GM12891 (cell line): ENCODE data around the gene NSD2.

ENCODE experiments used
- PAX5 ChIP-seq: IDR thresholded peaks from 2 replicates; pipeline ENCODE4 v1.6.1; 2011; ENCODE audit warnings: low read length, moderate library complexity, mild to moderate bottlenecking; ENCODE audit not compliant: insufficient read depth, severe bottlenecking
- POLR2A ChIP-seq: IDR thresholded peaks from 2 replicates; pipeline ENCODE4 v1.6.1; 2011; ENCODE audit warnings: low read depth, low read length, control low read depth
- POLR2AphosphoS5 ChIP-seq: IDR thresholded peaks from 2 replicates; pipeline ENCODE4 v1.6.1; 2011; ENCODE audit warnings: low read depth, low read length, control low read depth
- POU2F2 ChIP-seq: IDR thresholded peaks from 2 replicates; pipeline ENCODE4 v1.6.1; 2011; ENCODE audit warnings: low read depth, mild to moderate bottlenecking, control low read depth, low read length, moderate library complexity
- SPI1 ChIP-seq: IDR thresholded peaks from 2 replicates; pipeline ENCODE4 v1.6.1; 2011; ENCODE audit warnings: low read depth, low read length, control low read depth
- TAF1 ChIP-seq: IDR thresholded peaks from 2 replicates; pipeline ENCODE4 v1.6.1; 2011; ENCODE audit warnings: low read depth, low read length, control low read depth

- TF ChIP-seq POLR2A = no peak
- TF ChIP-seq TAF1 = no peak
- no peak for TF ChIP-seq POLR2AphosphoS5
- no peak for TF ChIP-seq PAX5
- no peak for TF ChIP-seq POU2F2
- no peak for TF ChIP-seq SPI1
Observed at GRCh38 chr4:1883583-1883982, 12.4 kb downstream of the NSD2 start.
